ENCODE measurements around the gene TMEM185B. TPM values are rescaled to one million over a fixed set of nuclear protein-coding genes. Genes with fewer than 3 reads are reported as not detected.
"Not testable (repeated sequence)": the region's sequence is repeated elsewhere in the genome, so short reads cannot be mapped to it uniquely, and the experiment has no call there.

The TMEM185B gene
- total RNA-seq, 1 donor from 2014 or later, result 31.8 TPM

GRCh38 chr2:120206022-120206581, 17.1 kb downstream of the TMEM185B start:
- no peaks in the 10 kb centered on the region for H3K27me3 ChIP-seq
- no peaks in the 10 kb centered on the region for H3K9me3 ChIP-seq
- intact Hi-C loops (cut with DNase I), result no loop called here
- no peak for DNase-seq (ENCODE audit: low spot score in 2 of 2)
- no peaks in the 10 kb centered on the region for H3K4me1 ChIP-seq
- no peaks in the 10 kb centered on the region for H3K36me3 ChIP-seq
- H3K27ac ChIP-seq, result no peak overlapping the region
- H3K4me3 ChIP-seq, result no peak overlapping the region
- TF ChIP-seq CTCF (IDR thresholded peaks at IDR 0.05), result peak in 2 of 3 experiments; percentile 13 to 36

DNA sequence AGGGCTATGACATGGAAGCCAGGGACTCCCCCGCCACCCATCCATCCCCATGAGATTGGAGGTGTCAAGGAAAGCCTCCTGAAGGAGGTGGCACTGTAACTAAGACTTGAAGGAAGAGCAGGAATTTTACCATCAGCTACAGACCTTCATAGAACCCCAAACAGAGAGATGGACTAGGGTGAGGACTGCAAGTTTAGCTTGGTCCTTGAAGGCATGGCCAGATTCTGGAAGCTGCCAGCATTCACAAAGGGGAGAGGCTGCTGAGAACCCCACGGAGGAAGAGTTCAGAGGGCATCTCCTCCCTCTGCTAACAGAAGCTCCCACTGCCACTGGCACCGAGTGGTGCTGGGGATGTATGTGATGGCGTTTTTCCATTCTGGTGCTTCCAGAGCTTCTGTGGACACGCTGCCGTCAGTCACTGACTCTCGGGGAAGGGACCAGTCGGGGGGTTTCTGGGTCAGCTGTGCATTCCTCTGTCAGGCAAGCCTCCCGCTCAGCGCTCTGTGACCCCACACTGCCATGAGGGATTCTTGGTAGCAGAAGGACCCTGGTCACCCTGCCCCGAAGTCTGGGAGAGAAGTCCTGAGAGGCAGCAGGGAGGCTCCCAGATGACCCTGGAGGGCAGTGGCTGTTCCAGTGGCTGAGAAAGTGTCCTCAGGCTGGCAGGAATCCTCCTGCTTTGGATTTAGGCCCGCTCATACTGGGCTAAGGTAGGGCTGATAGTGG, 18.1 kb downstream of the TMEM185B start:
- no peak for DNase-seq (ENCODE audit: low spot score in 2 of 2)
- Histone ChIP-seq H3K27ac (no peak overlapping the region), H3K36me3 (no peaks in the 10 kb centered on the region), H3K27me3 (no peaks in the 10 kb centered on the region), H3K4me3 (no peak overlapping the region), H3K4me1 (no peaks in the 10 kb centered on the region), H3K9me3 (no peaks in the 10 kb centered on the region)
- intact Hi-C loops (cut with DNase I), result no loop called here
- TF ChIP-seq CTCF (IDR thresholded peaks at IDR 0.05), result no peak

GRCh38 chr2:120204417-120204816, 18.8 kb downstream of the TMEM185B start:
- Histone ChIP-seq H3K4me1 (no peaks in the 10 kb centered on the region), H3K36me3 (no peaks in the 10 kb centered on the region), H3K9me3 (no peaks in the 10 kb centered on the region), H3K27ac (no peak overlapping the region), H3K27me3 (no peaks in the 10 kb centered on the region), H3K4me3 (no peak overlapping the region)
- TF ChIP-seq CTCF (IDR thresholded peaks at IDR 0.05), result no peak
- intact Hi-C loops (cut with DNase I), result no loop called here
- no peak for DNase-seq (ENCODE audit: low spot score in 2 of 2)

- Histone ChIP-seq H3K27ac (no peak overlapping the region), H3K9me3 (no peaks in the 10 kb centered on the region), H3K36me3 (no peaks in the 10 kb centered on the region), H3K4me3 (no peak overlapping the region), H3K4me1 (no peaks in the 10 kb centered on the region), H3K27me3 (no peaks in the 10 kb centered on the region)
- intact Hi-C loops (cut with DNase I), result no loop called here
- DNase-seq (ENCODE audit: low spot score in 2 of 2), result no peak
- TF ChIP-seq CTCF (IDR thresholded peaks at IDR 0.05), result no peak
Observed at GRCh38 chr2:120204022-120204405, 19.2 kb downstream of the TMEM185B start.

GRCh38 chr2:120203251-120204021, 19.8 kb downstream of the TMEM185B start:
- no peak for TF ChIP-seq CTCF (IDR thresholded peaks at IDR 0.05)
- no peak overlapping the region for H3K27ac ChIP-seq
- no peaks in the 10 kb centered on the region for H3K4me1 ChIP-seq
- intact Hi-C loops (cut with DNase I), result no loop called here
- no peak overlapping the region for H3K4me3 ChIP-seq
- H3K9me3 ChIP-seq, result peaks cover 0 to under 1% of the 10 kb centered on the region in 2 donors
- no peak for DNase-seq (ENCODE audit: low spot score in 2 of 2)
- H3K27me3 ChIP-seq, result no peaks in the 10 kb centered on the region
- no peaks in the 10 kb centered on the region for H3K36me3 ChIP-seq

- H3K9me3 ChIP-seq, result peaks cover 0 to 14% of the 10 kb centered on the region in 2 donors
- DNase-seq (ENCODE audit: low spot score in 2 of 2); intact Hi-C loops (cut with DNase I); H3K36me3 ChIP-seq; H3K4me1 ChIP-seq; H3K4me3 ChIP-seq; H3K27me3 ChIP-seq; H3K27ac ChIP-seq: not testable (repeated sequence)
Observed at GRCh38 chr2:120199817-120200459, 23.3 kb downstream of the TMEM185B start.
